Stimulated activated CD8-positive, alpha-beta memory T cell treated with anti-CD3 and anti-CD28 coated beads, Interleukin-7, amount 100 ng/mL, for 24 hours (primary cell): ENCODE measurements around the gene MYRFL.

Experiments used
- DNase-seq: peaks from one replicate; pipeline ENCODE4 v3.0.0-alpha.2; 2020; ENCODE audit warnings: low read depth

Gene MYRFL

DNA sequence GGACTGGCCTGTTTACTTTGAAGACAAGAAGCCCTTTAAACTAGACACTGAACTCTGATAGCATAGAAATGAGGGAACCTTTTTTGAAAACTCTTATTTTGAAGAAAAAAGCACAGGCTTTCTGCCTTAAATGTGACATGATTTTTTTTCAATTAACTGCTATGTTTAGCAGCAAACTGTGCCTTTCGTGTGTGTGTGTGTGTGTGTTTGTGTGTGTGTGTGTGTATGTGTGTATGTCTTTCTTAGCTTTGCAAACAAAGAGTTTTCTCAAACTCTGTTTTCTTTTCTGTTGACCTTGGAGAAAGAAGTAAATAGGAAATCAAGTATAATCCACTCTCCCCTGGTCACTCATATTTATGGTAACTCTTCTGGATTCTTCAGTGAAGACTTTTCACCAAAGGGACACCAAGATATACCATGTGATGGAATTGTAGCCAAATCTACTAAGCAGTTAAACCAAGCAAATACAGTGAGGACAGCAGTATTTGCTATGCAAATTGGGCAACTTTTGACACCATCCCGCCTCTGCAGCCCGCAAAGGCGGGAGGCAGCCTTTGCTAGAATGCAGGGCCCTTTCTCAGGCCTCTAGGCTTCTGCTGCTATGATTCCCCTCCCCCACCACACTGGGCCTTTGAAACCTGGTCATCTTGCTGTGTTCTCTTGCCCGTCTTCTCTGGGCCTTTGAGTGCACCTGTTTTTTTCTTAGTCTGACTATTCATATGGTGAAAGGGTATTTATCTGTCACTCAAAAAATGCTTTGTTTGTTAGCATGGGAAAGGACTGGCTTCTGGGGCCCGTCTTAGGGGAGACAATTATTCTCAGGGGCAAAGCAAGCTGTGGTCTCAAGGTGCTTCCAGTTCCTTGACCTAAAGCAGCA lies 107.9 kb downstream of the MYRFL start:
- DNase-seq: no peak

DNA sequence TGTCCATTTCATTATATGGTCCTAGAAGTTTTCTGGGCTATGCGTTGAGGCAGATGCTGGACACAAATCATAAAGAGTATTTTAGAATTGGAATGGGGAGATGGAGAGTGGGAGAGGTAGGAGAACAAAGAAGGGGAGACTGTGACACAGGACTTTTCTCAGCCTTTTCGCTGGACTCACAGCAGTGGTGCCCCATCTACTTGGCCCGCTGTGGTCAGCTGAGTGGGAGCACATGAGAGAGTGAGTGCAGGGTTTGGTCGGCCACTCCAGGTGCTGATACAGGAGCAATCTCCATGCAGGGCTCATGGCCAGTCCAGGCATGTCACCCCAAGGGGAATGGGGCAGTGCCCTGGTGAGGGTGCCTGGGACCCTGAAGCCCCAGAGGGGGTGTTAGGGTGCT lies 109.0 kb downstream of the MYRFL start:
- DNase-seq: no peak

DNA sequence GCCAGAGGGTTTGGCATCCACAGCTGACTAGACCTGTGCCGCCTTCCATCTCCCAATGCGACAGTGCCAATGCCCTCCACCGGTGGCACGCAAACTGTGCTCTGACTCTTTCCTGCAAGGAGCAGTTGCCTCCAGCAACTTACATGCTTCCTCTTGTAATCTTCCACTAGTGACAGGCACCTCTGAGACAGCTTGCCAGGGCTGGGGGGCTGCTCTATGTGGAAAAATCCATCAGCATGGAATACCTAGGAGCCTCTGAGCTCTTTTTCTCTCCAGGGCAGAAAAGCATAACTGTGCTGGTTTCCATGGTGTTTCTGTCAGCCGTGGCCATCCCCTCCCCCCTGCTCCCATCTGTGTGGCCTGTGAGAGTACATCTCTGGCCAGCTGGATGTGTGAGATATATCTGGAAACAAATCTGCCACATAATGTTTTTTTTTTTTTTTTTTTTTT lies 110.6 kb downstream of the MYRFL start:
- no peak for DNase-seq

DNA sequence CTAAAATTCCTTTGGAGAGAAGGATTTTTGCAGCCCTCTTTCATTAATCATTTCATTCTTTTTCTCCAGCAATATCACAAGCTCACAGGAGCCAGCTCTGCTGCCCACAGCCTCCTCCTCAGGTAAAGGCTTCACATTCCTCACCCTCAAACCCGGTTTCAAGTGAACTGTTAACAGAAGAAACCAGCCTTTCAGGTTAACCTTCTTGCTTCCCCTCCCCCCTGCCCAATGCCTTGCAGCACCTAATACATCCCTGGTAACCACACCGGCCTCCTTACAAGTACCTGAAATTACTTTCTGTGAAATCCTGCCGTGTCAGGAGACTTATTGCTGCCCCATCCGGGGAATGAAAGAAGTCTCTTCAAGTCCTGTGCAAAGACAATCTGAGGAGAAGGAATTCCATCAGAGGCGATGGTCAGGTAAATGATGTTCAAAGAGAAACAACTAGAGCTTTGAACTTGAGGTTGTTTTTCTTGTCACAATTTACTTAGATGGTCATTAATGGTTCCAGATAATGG lies 111.2 kb downstream of the MYRFL start:
- no peak for DNase-seq

DNA sequence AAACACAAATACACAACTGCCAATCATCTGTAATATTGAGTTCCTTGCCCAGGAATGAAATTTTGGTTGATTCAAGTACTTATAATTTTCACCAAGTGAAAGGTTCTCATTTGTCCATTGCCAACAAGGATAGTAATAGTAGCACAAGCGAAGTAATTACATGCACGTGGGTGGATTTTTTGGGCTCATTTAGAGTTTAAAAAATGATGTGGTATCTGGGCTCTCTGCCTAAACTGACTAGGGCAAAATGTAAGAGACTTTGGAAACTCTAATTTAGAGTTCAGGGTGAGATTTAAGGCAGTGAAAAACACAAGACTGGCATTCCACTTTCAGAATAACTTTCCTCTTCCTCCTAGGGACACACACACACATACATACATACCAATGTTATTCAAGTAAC lies 111.7 kb downstream of the MYRFL start:
- no peak for DNase-seq

DNA sequence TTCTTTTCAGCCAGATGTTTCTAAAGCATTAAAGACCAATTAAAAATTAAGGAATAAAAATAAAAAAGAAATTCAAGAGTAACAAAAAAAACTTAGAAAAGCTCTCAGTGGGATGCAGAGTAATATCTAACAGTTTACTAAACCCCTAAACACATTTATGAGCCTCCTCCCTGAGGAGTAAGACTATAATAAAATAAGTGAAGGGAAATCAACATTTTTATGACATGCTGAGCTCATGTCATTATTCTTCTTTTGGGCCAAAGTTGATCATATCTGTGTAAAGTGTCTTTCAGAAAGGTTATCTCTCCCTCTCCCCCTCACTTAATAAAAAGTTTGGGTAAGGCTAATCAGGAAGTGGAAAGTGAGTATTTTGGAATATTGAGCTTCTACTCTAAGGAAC lies 122.1 kb downstream of the MYRFL start:
- no peak for DNase-seq

DNA sequence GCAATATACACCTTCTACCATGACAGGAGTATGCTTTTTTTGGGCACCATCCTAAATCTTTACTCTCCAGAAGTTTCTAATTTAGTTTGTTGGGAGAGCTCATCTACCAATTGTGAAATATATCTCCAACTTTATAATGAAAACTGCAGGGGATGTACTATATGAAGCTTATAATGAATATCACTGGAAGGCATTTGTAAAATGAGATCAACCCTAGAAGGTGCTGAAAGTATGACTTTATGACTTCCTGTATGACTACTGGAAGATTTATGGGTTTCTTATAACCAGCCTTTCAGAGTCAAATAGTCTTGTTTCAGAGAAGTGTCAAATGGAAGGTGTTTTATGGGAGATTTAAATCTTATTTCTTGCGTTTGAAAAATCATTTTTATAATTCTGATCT lies 122.9 kb downstream of the MYRFL start:
- no peak for DNase-seq

DNA sequence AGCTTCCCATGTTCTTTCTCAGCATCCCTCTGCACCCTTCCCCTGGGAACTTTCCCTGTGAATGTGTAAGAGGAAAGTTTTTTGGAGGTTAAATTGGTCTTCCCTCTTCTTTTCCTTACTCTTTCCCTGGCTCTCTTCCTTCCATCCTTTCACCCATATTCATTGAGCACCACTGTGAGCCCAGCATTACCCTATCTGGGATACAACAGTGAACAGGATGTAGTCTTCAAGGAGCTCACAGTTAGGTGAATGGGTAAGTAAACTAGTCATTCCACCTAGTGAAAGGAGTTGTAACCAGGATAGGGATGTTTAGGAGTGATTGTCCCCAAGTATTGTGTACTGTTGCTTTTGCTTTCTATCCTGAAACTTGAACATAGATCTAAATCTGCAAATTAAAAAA lies 123.8 kb downstream of the MYRFL start:
- no peak for DNase-seq

DNA sequence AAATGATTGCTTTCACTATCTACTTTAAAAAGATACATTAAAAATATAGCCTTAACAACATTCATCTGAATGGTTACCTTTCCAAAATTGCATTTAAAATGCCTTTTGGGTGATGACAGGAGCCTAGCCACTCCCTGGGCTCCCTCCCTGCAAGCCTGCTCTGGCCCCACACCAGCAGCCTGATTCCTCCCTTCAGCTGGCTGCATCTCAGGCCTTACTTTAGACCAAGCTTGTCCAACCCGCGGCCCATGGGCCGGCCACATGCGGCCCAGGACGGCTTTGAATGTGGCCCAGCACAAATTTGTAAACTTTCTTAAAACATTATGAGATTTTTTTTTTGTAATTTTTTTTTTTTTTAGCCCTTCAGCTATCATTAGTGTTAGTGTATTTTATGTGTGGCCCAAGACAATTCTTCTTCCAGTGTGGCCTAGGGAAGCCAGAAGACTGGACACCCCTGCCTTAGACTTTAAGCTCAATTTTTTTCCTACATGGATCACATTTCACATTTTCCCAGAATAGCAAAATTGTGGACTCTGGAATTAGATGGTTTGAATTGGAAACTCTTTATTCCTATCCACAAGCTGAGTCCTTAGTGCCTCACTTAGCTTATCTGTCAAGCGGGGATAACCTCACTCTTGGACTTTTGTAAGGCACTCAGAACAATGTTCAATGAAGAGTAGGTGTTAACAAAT lies 124.4 kb downstream of the MYRFL start:
- DNase-seq: no peak

DNA sequence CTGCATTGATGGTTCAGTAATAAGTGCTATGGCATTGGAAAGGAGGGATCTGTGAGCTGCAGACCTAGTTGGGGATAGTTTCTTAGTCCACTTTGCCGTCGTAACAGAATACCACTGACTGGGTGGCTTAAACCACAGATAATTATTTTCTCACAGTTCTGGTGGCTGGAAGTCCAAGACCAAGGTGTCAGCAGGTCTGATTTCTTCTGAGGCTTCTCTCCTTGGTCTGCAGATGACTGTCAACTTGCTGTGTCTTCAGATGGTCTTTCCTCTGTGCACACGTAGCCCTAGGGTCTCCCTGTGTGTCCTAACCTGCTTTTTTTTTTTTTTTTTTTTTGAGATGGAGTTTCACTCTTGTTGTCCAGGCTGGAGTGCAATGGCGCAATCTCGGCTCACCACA lies 126.1 kb downstream of the MYRFL start:
- DNase-seq: no peak

DNA sequence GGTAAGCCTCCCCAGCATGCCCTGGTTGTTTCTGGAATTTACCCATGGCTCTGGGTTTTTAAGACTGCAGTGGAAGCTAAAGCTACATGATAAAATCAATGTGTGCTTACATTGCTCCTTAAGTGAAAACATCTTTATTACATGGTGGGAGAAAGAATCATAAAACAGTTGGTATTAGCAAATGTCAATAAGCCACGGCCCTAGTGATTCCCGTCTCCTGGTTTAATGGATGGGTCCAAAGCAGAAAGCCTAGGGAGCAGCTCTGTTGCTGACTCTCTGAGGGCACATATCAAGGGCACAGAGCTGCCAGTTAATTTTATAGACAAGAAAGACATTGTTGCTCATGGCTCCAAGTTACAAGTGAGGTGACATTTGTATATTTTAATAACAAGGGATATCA lies 127.9 kb downstream of the MYRFL start:
- no peak for DNase-seq

DNA sequence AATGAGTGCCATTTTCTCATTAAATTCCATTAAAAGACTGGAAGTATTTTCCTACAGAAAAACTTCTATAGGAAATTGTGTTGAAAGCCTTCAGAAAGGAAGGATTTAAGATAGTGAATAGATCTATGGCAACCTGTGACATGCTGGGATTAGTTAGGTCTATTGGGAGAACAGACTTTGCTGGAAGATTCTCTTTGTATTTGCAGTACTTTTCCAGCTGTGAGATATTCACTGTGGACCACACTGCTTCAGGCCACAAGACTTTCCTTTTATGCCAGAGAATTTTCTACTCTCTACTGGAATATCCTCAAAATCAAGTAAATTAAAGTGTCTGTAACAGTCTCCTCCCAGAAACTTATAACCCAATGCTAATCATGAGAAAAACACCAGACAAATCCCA lies 136.2 kb downstream of the MYRFL start:
- no peak for DNase-seq

DNA sequence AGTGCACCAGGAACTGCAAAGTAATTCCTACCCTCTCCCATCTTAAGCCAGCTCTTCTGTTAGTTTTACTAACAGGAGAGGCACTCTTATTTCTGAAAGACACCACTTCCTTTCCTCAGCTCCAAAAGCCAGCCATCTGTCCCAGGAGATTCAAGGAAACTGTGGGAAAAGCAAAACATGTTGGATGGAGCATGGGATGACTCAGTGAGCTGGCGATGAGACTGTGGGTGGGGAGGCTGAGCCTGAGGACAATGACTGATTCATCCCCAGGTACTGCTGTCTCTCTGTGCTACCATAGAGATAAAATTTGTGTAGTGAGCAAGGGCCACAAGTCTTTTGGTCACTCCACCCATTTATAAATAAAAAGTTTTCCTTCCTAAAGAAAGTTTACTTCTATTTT lies 141.4 kb downstream of the MYRFL start:
- no peak for DNase-seq

DNA sequence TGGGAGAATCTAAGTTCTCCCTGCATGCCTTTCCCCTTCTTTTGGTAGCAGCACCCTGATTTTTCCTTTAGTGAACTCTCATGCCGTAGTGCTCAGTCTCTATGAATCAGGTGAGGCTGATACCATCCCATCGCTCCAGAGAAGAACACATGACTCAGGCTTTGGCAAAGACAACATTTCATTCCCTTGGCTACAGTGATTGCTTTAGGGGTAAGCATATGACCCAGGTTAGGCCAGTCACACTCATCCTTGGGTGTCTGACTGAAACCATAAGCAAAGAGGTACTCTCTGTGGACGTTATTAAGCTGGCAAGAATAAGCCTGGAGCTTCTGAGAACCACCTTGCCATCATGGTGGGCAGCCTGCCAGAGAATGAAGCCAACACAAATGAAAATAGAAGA lies 141.8 kb downstream of the MYRFL start:
- no peak for DNase-seq

DNA sequence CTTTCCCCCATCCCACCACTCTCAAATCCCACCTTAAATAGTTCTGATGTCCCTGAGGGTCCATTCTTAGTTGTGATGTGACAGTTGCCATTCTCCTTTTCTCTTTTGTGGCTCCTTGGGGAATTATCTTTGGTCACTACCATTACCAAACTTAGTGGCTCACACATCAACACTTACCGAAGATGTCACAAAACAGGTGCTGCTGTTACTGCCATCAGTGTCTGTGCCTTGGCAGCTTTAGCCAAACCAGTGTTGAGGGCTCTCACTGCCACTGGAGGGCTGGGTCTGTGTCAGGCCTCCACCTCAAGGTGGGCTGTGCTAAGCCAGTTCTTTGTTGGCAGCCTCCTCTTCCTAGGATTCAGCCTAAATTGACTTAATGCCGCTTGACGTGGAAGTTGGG lies 144.0 kb downstream of the MYRFL start:
- no peak for DNase-seq

DNA sequence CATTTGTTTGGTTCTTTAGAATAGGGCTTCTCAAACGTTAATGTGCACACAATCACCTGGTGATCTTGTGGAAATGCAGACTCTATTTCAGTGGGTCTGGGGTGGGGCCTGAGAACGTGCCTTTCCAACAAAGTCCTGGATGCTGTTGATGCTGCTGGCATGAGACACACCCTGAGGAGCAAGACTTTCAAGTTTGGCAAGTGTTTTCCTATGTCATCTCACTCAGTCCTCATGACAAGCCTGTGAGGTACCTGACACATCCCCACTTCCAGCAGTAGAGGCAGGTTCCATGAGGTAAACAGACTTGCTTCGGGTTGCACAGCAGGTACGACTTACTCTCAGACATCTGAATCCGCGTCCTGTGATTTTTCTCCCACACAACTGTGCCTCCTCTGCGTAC lies 147.1 kb downstream of the MYRFL start:
- no peak for DNase-seq

DNA sequence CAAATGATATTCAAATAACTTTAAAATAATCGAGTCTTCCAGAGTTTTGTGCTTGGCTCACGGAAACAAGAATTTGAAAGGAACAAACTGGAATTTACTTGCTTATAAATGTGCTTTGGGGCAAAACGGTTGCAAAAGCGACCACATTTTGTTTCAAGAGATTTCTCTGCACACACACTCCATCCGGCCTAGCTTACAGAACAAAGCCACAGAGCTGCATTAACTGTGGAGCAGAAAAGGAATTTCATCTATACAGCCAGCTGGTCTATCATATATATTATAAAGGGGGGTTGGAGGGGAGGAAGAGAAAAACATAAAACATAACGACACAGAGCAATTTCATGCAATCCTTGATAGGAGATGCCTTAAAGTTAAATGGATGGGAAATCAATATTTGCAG lies 153.0 kb downstream of the MYRFL start:
- no peak for DNase-seq

DNA sequence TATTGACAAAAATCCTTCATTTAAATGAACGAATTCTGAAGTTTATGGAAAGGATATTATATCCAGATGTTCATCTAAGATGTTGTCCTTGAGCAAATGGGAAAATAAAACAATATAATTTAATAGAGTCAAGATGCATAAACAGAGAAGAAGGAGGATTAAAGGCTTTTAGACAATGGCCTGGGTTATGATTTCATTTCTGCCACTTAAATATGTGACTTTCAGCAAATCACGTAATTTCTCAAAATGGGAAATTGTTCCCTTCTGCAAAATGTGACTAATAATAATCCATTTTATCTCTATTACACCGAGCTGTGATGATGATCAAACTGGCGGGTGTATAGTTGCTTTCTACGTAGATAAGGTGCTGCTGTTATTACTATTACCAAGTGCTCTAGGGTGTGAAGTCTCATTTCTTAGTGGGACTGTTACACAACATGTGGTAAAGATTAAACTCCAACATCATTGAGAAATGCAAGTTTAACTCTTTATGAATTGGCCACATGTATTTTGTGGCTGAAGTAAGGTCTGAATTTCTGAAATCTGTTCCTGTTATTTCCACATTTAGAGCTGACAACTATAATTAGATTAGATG lies 157.0 kb downstream of the MYRFL start:
- DNase-seq: no peak

DNA sequence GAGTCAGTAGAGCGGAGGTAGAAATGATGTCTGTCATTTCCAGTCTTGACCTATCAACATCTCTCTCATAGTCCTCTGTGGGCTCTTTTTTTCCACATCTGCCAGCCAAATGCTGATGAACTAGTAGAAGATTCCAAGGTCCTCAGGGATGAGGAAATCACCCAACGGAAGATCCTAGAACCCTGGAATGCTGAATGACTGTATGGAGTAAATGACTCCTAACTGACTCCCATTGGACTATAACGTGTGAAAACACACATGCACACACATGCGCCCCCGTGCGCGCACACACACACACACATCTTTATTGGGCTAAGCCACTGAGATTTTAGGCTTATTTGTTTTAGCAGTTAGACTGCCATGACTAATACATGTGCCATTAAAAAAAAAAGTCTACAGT lies 159.2 kb downstream of the MYRFL start:
- DNase-seq: no peak

DNA sequence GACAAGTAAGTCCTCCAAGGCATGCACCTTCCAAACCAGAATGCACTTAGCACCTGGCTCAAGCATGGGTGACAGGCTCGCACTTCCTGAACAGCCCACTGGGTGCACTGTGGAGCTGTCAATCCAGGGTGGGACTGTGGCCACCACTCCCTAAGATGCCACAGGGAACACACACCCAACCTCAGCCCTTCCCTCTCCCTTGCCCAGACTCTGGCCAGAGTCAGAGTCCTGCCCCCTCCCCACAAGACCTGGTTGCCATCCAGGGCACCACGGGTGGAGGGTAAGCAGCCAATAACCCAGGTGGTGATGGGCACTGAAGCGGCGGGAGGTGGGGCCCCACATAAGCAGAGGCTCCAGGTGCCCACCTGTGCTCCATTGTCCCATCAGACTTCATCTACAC lies 160.6 kb downstream of the MYRFL start:
- no peak for DNase-seq

DNA sequence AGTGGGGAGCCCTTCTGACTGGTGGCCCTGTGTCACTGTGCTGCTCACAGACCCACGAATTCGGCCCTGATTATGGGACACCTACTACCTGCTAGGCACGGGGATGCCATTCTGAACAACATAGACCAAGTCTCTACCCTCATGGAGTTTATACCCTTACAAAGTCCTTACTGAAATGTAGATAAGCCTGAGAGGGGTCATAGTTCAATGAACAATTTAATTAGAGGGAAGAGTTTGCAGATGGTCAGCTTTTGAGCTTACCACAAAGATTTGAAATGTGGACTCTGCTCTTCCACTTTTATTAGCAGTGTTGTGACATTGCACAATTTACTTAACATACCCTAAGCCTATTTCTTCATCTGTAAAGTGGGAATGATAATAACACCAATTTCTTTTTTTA lies 161.1 kb downstream of the MYRFL start:
- DNase-seq: no peak

DNA sequence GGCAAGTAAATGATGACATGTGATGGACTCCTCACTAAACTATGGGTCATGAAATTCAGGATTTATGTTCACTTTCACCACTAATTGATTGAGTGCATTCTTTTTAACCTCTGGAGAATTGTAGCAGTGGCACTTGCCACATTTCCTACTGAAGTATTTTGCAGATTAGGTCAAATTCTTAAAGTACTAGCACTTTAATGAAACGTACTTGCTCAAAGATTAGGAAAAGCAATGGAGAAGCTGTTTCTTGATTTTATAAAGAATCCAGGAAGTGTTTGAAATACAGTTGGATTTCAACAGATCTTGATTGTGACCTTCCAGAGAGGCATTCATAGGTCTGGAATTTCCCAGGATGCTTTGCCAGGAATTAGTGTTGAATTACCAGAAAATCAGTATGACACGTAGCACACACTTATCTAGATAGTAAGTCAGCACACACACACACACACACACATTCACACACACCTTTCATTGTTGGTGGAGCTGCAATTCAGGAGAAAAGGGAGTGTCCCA lies 162.6 kb downstream of the MYRFL start:
- DNase-seq: no peak
